Activated T-cell treated with anti-CD3 and anti-CD28 coated beads, Interleukin-2, amount 50 U/mL, for 1 hour (primary cell): Measurements from ENCODE around the gene ACTR3.

Experiments
- DNase-seq: peaks from one replicate; pipeline ENCODE4 v3.0.0-alpha.2; 2020

ACTR3 gene

DNA sequence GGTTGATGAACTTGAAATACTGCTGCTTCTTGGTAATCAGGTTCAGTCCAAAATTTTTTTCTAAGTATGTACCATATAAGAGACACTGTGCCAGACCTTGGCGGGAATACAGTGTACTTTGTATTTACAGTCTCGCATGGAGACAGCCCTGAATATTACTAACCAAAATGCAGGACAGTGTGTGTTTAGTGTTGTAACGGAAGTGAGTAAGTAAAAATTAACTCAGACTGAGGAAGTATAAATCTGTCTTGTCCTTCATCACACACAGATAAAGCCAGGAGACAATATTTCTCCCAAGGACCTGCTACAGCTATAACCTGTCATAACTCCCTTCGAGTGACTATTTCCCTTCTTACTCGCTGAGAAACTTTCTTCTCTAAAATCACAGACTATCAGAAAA lies 76.9 kb downstream of the ACTR3 start:
- no peak for DNase-seq

GRCh38 chr2:113967272-113967671 lies 77.4 kb downstream of the ACTR3 start:
- no peak for DNase-seq

DNA sequence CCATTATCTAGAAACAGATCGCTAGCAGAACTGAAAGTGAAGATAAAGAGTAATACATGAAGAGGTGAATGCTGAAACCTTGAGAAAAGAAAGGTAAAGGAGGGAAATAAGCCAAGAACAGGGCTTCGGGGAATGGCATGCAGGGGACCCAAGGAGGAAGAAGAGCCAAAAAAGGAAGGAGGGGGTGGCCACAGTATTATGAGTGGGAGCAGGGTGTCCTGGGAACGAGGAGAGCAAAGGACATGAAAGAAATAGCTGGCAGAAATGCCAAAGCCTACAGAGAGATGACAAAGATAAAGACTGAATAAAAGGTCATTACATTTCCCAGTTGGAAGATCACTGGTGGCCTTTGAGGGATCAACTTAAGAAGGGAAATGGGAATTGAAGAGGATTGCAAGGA lies 82.9 kb downstream of the ACTR3 start:
- DNase-seq, result no peak

- DNase-seq, result no peak
These were observed 83.9 kb downstream of the ACTR3 start for GRCh38 chr2:113973810-113974209.

- DNase-seq, result no peak
These were observed 84.8 kb downstream of the ACTR3 start for GRCh38 chr2:113974727-113975126.

DNA sequence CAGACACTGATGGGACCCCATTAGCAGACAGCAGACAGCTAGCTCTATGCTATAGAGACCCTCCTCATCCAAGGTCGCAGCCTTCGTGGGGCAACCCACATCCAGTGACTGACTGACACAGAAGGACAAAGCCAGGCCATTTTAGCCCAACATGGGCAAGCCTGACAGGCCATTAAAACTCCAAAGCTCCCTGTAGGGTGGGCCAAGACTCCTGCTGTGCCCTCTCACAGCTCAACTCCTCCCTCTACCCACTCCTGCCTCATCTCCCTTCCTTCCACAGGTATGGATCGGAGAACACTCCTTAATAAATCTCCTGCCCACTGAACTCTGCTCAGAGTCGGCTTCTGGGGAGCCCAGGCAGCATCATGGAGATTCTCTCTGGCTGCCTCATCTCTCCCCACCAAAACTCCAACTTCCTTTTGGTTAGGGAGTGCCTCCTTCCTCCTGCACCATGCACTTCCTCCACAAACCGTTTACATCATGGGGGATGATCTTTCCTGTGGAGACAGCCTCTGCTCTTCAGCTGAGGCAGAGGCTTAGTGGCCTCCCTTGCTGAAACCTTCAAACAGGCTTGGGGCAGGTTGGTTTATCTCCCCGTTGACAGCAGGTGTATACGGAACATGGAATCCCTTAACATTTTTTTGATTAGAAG lies 86.5 kb downstream of the ACTR3 start:
- no peak for DNase-seq

GRCh38 chr2:113977060-113977659 lies 87.3 kb downstream of the ACTR3 start:
- no peak for DNase-seq

DNA sequence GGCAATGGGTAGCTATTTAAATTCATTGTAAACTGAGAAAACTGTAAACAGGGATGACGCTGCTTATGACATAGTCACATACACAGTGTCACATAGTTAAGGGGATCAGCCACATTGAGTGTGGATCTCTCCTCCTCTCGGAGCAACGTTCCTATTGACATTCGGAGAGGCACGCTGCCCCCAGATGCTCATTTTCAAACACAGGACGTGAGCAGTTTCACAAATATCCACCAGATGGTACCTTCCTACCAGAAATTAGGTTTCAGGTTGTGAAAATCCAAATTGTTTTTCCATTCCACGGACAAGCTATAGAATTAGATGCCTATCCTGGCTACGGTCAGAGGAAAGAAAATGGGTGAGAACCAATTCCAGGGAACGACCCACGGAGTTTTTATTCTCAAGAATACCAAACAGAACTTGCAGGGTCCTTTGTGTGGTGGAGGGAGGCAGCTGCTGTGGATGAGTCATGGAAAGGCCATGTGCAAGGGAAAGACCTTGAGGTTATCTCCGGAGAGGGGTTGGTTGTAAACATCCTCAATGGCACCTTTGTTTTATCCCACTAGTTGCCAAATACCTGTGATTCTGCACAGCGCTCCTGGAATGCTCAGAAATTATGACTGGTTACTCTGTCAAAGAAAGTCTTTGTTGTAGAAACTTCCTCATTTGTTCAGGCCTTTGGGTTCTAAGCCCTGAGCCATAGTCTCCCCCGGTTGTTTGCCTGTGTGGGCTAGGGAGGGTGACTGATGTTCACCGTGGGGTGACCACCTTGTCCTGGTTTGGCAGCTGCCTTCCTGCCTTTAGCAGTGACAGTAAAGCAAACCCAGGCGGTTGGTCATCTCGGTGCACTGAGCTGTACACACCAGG lies 88.0 kb downstream of the ACTR3 start:
- no peak for DNase-seq

GRCh38 chr2:113978524-113979190 lies 88.8 kb downstream of the ACTR3 start:
- no peak for DNase-seq

DNA sequence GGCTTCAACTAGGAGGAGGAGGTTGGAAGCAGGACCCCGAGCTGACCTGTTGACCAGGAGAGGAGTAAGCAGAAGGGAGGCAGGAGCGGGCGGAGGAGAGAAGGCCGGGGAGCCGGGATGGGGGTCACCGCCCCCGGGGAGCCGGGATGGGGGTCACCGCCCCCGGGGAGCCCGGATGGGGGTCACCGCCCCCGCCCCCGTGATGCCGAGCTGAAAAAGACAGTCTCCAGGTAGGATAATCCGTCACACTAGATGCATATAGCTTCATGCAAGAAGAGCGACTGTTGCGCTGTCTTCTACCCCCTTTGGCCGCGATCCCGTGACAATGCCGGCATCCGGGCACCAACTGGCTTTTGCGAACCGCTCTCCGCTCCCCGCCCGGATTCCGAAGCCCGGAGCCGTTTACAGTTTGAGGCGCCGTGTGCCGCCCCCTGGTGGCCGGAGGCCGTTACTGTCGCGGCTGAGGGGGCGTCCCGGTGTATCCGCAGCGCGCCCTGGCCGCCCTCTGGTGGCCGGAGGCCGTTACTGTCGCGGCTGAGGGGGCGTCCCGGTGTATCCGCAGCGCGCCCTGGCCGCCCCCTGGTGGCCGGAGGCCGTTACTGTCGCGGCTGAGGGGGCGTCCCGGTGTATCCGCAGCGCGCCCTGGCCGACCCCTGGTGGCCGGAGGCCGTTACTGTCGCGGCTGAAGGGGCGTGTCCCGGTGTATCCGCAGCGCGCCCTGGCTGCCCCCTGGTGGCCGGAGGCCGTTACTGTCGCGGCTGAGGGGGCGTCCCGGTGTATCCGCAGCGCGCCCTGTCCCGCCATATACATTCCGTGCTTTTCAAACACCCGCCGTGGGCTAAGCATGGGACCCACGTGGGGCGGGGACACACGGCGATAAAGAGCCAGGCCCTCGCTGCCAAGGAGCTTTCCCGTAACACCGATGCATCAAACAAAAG lies 89.6 kb downstream of the ACTR3 start:
- DNase-seq, result peak; percentile 70

- DNase-seq, result no peak
These were observed 91.1 kb downstream of the ACTR3 start for GRCh38 chr2:113980946-113981345.

DNA sequence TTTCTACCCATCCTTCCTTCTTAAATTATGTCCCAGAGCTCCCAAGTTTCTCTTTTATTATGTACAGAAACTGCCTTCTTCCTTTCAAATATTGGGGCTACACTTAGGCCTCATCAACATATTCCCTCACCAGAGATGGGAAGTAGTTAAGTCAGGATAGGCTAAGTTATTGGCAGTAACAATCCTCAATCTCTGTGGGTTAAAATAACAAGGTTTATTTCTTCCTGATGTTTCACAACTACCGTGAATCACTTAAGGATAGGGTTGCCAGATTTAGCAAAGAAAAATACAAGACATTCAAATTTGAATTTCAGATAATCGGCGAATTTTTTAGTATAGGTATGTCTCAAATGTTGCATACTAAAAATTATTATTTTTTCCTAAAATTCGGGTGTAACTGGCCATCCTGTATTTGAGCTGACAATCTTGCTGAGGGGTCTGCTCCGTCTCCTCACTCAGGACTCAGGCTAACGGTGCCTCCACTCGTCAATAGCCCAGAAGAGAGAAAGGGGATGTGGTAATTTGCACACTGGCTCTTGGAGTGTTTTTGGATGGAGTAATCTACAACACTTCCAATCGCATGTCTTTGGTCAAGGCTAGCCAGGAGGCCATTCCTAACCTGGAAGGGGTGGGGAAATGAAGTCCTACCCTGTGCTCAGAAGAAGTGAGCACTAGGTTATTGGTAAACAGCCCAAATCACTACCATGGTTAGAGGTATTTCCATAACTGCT lies 91.7 kb downstream of the ACTR3 start:
- DNase-seq, result no peak

DNA sequence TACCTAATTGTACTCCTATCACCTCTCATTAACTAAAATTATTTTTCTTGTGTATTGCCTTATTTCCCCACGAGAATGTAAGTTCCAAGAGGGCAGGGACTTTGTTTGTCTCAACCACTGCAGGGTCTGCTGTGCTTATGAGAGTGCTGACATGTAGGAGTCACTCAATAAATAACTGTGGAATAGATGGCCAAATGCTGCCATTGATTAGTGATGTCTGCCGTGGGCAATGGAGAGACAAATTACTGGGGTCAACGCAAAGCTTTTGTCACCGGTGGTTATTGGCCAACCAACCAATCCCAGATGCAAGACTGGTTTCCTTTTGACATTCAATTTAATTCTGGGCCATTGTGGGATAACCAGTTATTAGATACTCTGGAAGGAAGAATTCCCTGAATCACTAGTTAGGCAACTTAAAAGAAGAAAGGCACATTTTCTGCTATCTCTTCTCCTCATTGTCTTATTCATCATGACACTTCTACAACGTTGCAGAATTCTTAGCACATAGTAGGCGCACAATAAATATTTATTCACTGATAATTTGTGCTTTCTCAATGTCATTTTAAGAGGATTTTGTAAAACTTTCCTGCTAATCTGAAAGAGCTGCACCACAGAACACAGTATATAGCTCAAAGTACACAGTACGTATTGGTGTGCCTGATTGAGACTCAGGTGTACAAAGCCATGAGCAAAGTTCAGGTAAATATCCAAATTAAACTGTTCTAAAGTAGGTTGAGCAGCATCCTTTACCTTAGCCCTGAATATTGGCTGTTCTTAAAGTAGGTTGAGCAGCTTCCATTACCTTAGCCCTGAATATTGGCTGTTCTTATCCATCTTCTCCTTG lies 95.9 kb downstream of the ACTR3 start:
- no peak for DNase-seq

GRCh38 chr2:113986762-113987290 lies 96.9 kb downstream of the ACTR3 start:
- no peak for DNase-seq

- no peak for DNase-seq
These were observed 102.2 kb downstream of the ACTR3 start for GRCh38 chr2:113992090-113992489.

GRCh38 chr2:113996671-113997594 lies 107.0 kb downstream of the ACTR3 start:
- no peak for DNase-seq

DNA sequence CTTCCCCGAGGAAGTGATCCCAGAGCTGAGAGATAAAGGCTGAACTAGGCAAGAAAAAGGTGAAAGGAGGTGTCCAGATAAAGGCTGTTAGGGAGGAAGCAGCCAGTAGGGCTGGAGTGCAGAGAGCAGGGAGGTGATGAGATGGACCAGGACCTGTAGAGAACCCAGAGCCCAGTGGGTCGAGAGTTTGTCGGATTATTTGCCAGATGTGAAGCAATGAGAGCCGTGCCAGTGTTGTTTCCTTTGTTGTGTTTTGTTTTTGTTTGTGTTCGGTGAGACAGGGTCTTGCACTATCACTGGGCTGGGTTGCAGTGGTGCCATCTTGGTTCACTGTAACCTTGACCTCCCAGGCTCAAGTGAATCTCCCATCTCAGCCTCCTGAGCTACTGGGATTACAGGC lies 111.3 kb downstream of the ACTR3 start:
- DNase-seq, result no peak

DNA sequence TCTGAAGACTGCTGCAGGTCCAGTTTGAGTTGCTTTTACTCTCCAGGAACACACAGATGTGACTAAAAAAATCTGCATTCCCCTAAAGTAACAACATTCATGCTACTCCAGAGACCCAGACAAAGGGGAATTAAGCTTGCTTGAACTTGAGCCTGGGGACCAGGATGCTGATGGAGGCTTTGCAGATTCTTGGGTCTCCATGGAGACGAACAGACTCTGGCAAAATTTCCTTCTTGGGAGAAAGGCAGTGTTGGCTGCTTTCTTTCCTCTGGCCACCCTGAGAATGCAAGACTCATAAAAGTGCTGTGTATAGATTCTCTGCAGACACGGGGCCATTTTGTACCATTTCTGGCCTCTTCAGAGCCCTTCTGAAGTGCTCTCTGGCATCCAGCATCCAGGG lies 112.0 kb downstream of the ACTR3 start:
- DNase-seq, result no peak

GRCh38 chr2:114005110-114005783 lies 115.4 kb downstream of the ACTR3 start:
- no peak for DNase-seq
